Smooth muscle cell (in vitro differentiated cells): ENCODE data around the gene DOK4. TPM values are rescaled to one million over a fixed set of nuclear protein-coding genes. Genes with fewer than 3 reads are reported as not detected.

ENCODE experiments used
- DNase-seq: peaks from one replicate; lab custom pipeline; 2025; ENCODE audit not compliant: unreplicated experiment; lab: John Stamatoyannopoulos, UW
- H2AFZ ChIP-seq: fragments of 200-600 bp; sonication (generic); 2 replicates; pipeline ENCODE4 v1.6.0; 2016; ENCODE audit warnings: antibody characterized with exemption, low read depth, mild to moderate bottlenecking
- H3F3A ChIP-seq: fragments of 200-600 bp; sonication (generic); 2 replicates; pipeline ENCODE4 v1.6.0; 2017; ENCODE audit warnings: antibody characterized with exemption, low read depth
- H3K27ac ChIP-seq: fragments of 200-600 bp; sonication (generic); 2 replicates; pipeline ENCODE4 v1.5.1; 2016; ENCODE audit warnings: low read depth, mild to moderate bottlenecking
- H3K27me3 ChIP-seq: fragments of 200-600 bp; sonication (generic); 2 replicates; pipeline ENCODE4 v1.6.1; 2016; ENCODE audit warnings: low read depth, mild to moderate bottlenecking
- H3K36me3 ChIP-seq: fragments of 200-600 bp; sonication (generic); 2 replicates; pipeline ENCODE4 v1.5.1; 2016; ENCODE audit warnings: low read depth
- H3K4me1 ChIP-seq: fragments of 200-600 bp; sonication (generic); 2 replicates; pipeline ENCODE4 v1.5.1; 2016; ENCODE audit warnings: low read depth
- H3K4me2 ChIP-seq: fragments of 200-600 bp; sonication (generic); 2 replicates; pipeline ENCODE4 v1.6.0; 2016; ENCODE audit warnings: mild to moderate bottlenecking
- H3K4me3 ChIP-seq: fragments of 200-600 bp; sonication (generic); 2 replicates; pipeline ENCODE4 v1.5.1; 2016; ENCODE audit warnings: mild to moderate bottlenecking
- H3K79me2 ChIP-seq: fragments of 200-600 bp; sonication (generic); 2 replicates; pipeline ENCODE4 v1.6.0; 2016; ENCODE audit warnings: low read depth, mild to moderate bottlenecking
- H3K9ac ChIP-seq: fragments of 200-600 bp; sonication (generic); 2 replicates; pipeline ENCODE4 v1.6.0; 2016; ENCODE audit warnings: low read depth
- H3K9me3 ChIP-seq: fragments of 200-600 bp; sonication (generic); replicated peaks from 2 replicates; pipeline ENCODE4 v1.5.1; 2016; ENCODE audit warnings: low read depth
- H4K20me1 ChIP-seq: fragments of 200-600 bp; sonication (generic); 2 replicates; pipeline ENCODE4 v1.6.0; 2016; ENCODE audit warnings: low read depth
- CTCF ChIP-seq: fragments of 200-600 bp; sonication (generic); IDR thresholded peaks from 2 replicates; pipeline ENCODE4 v1.5.1; 2017; ENCODE audit warnings: borderline replicate concordance, mild to moderate bottlenecking, antibody characterized with exemption; ENCODE audit not compliant: insufficient read depth, poor library complexity, severe bottlenecking
- WGBS: methylation state at CpG from one replicate; pipeline ENCODE4 v1.1.7; 2016; ENCODE audit warnings: low lambda C conversion rate; 5-methylcytosine and 5-hydroxymethylcytosine counted together
- polyA plus RNA-seq: library from polyadenylated mRNA; unstranded; fragments of >200 nt; fragmentation: Nextera tagmentation; extraction: Ambion mirVana; gene quantifications from 2 replicates; pipeline ENCODE4 v1.2.1, GENCODE V29; 2016
- total RNA-seq: library from RNA; depleted of rRNA; stranded (reverse); fragments of >200 nt; gene quantifications from 2 replicates; pipeline ENCODE4 v1.2.3, GENCODE V29; 2014

The DOK4 gene
- total and polyA plus RNA-seq, 2 experiments from 2014 or later: 43.5 to 73.6 TPM

GRCh38 chr16:57472665-57473060 is 13.6 kb downstream of the DOK4 start:
- Histone ChIP-seq H3K4me1 (peaks cover 4% of the 10 kb centered on the region), H3K79me2 (peaks cover 12% of the 10 kb centered on the region), H4K20me1 (peaks cover 55% of the 10 kb centered on the region), H3K4me3 (no peak overlapping the region), H3K9ac (no peak overlapping the region), H2AFZ (no peak overlapping the region), H3K27me3 (no peaks in the 10 kb centered on the region), H3K36me3 (peaks cover under 1% of the 10 kb centered on the region), H3K4me2 (no peak overlapping the region), H3F3A (peaks cover 13% of the 10 kb centered on the region), H3K27ac (no peak overlapping the region), H3K9me3 (no peaks in the 10 kb centered on the region)
- no peak for DNase-seq
- 90% methylated on average over 4 of the region's 4 CpGs for WGBS
- no peak for TF ChIP-seq CTCF

- H4K20me1 ChIP-seq: peaks cover 53% of the 10 kb centered on the region
- no peak for DNase-seq
These were observed 14.2 kb downstream of the DOK4 start for GRCh38 chr16:57471852-57472664.

GRCh38 chr16:57471209-57471608 is 15.1 kb downstream of the DOK4 start:
- no peak for TF ChIP-seq CTCF
- no peaks in the 10 kb centered on the region for H3K4me1 ChIP-seq
- WGBS: 90% methylated on average over 1 of the region's 1 CpG

More at GRCh38 chr16:57471852-57472664, 14.2 kb downstream of the DOK4 start:
- Histone ChIP-seq H3K9ac (no peak overlapping the region), H3K79me2 (peaks cover 11% of the 10 kb centered on the region), H3K27ac (no peak overlapping the region), H3K36me3 (peaks cover 5% of the 10 kb centered on the region), H3K4me2 (no peak overlapping the region), H3K4me3 (no peak overlapping the region), H3F3A (peaks cover 18% of the 10 kb centered on the region), H2AFZ (no peak overlapping the region), H3K4me1 (no peaks in the 10 kb centered on the region), H3K9me3 (no peaks in the 10 kb centered on the region), H3K27me3 (no peaks in the 10 kb centered on the region)
- 72% methylated on average over 10 of the region's 10 CpGs for WGBS
- TF ChIP-seq CTCF: no peak

More at GRCh38 chr16:57471209-57471608, 15.1 kb downstream of the DOK4 start:
- Histone ChIP-seq H3K27me3 (no peaks in the 10 kb centered on the region), H3K27ac (no peak overlapping the region), H2AFZ (no peak overlapping the region), H4K20me1 (peaks cover 50% of the 10 kb centered on the region), H3K9me3 (no peaks in the 10 kb centered on the region), H3K4me2 (no peak overlapping the region), H3K4me3 (no peak overlapping the region), H3K79me2 (peaks cover 12% of the 10 kb centered on the region), H3K36me3 (peaks cover 5% of the 10 kb centered on the region), H3F3A (peaks cover 13% of the 10 kb centered on the region), H3K9ac (no peak overlapping the region)
- no peak for DNase-seq
